HepG2 (cell line): ENCODE results near the gene AKAP3. TPM values are rescaled to one million over a fixed set of nuclear protein-coding genes. Genes with fewer than 3 reads are reported as not detected.

Experiments used
- ATAC-seq: fragments of 200-7000 bp; cut with Tn5 transposase; 3 replicates; pipeline ENCODE4 v1.9.1; 2020; ENCODE audit warnings: mild to moderate bottlenecking, moderate library complexity
- BruUV-seq: library from RNA; stranded (reverse); fragments of 400-500 nt; replicated peaks from 2 replicates; lab custom pipeline; 2021; lab: Mats Ljungman, UMichigan
- CTCF ChIA-PET: fragments of 300-600 bp; formaldehyde crosslinking; extraction: SDS; loops from one replicate; lab custom pipeline; 2021; ENCODE audit warnings: low total read pairs, inconsistent platforms, low intra/inter-chr PET ratio; lab: Yijun Ruan, JAX
- POLR2A ChIA-PET: fragments of 350-600 bp; sonication (Branson Sonifier 250); formaldehyde crosslinking; loops from one replicate; lab custom pipeline; 2020; ENCODE audit warnings: antibody characterized with exemption, inconsistent platforms; lab: Yijun Ruan, JAX
- DNase-seq: peaks from one replicate; pipeline ENCODE4 v3.0.0-alpha.2; 2015; ENCODE audit warnings: low spot score
- FAIRE-seq: peaks from 3 replicates; lab custom pipeline; 2011; peaks lifted over from hg19 to GRCh38; lab: Jason Lieb, UNC
- H2AFZ ChIP-seq: one replicate; pipeline ENCODE4 v1.6.1; 2011; ENCODE audit warnings: low read length, inconsistent platforms
- H3K27ac ChIP-seq: fragments of 300-600 bp; 3 replicates; pipeline ENCODE4 v1.8.0; 2011; ENCODE audit warnings: mixed run types, mild to moderate bottlenecking, mixed read lengths, low read length, inconsistent platforms; ENCODE audit not compliant: insufficient read depth; ENCODE audit errors: extremely low read length
- H3K27me3 ChIP-seq, 2 experiments: fragments of 200-600 bp in 1 of 2; 2 replicates in 1 of 2; 3 replicates in 1 of 2; pipeline versions ENCODE4 v1.6.0 to v1.8.0; 2011; ENCODE audit warnings: low read length in 2 of 2, mild to moderate bottlenecking in 2 of 2, moderate library complexity in 2 of 2, inconsistent platforms in 1 of 2; ENCODE audit not compliant: insufficient read depth in 2 of 2, control insufficient read depth in 1 of 2
- H3K36me3 ChIP-seq, 2 experiments: fragments of 200-600 bp in 1 of 2; replicated peaks in 1 of 2; 2 replicates in 1 of 2; 3 replicates in 1 of 2; pipeline versions ENCODE4 v1.5.1 to v1.8.0; 2011; ENCODE audit warnings: low read length in 2 of 2, inconsistent platforms in 1 of 2; ENCODE audit not compliant: insufficient read depth in 2 of 2, control insufficient read depth in 1 of 2
- H3K4me1 ChIP-seq: 2 replicates; pipeline ENCODE4 v1.5.1; 2012; ENCODE audit warnings: low read length, inconsistent platforms; ENCODE audit not compliant: insufficient read depth
- H3K4me2 ChIP-seq: 2 replicates; pipeline ENCODE4 v1.6.0; 2011; ENCODE audit warnings: low read depth, low read length, inconsistent platforms
- H3K4me3 ChIP-seq, 3 experiments: fragments of 200-600 bp in 1 of 3; sonication (generic), shearing (Covaris generic) in 1 of 3; replicated peaks in 1 of 3; 2 replicates each; pipeline ENCODE4 v1.5.1; 2011 to 2016; ENCODE audit warnings: low read length in 3 of 3, inconsistent platforms in 2 of 3, low read depth in 2 of 3, mild to moderate bottlenecking in 2 of 3, control low read depth in 1 of 3, mixed read lengths in 1 of 3; ENCODE audit not compliant: insufficient read depth in 1 of 3
- H3K79me2 ChIP-seq: one replicate; pipeline ENCODE4 v1.6.1; 2011; ENCODE audit warnings: low read length, inconsistent platforms; ENCODE audit not compliant: insufficient read depth
- H3K9ac ChIP-seq: 2 replicates; pipeline ENCODE4 v1.6.0; 2011; ENCODE audit warnings: mild to moderate bottlenecking, low read depth, low read length, inconsistent platforms; ENCODE audit not compliant: insufficient read depth
- H3K9me3 ChIP-seq: 2 replicates; pipeline ENCODE4 v1.5.1; 2012; ENCODE audit warnings: mild to moderate bottlenecking, low read length
- H4K20me1 ChIP-seq: 2 replicates; pipeline ENCODE4 v1.6.0; 2011; ENCODE audit warnings: inconsistent platforms, mild to moderate bottlenecking, low read length, moderate library complexity; ENCODE audit not compliant: insufficient read depth
- FOXP1 ChIP-seq, 2 experiments: fragments of 450-650 bp in 1 of 2; IDR thresholded peaks; 2 replicates each; pipeline ENCODE4 v1.6.1; 2017 to 2018; ENCODE audit warnings: antibody characterized with exemption in 1 of 2
- HNF4G ChIP-seq, 2 experiments: sonication (generic) in 1 of 2; formaldehyde crosslinking in 1 of 2; IDR thresholded peaks; 2 replicates each; pipeline versions ENCODE4 v1.4.0 to v1.6.1; 2011 to 2020; ENCODE audit warnings: borderline replicate concordance in 2 of 2, low read depth in 2 of 2, mild to moderate bottlenecking in 2 of 2, low read length in 1 of 2, missing genetic modification reagents in 1 of 2, moderate library complexity in 1 of 2
- KDM1A ChIP-seq: IDR thresholded peaks from 2 replicates; pipeline ENCODE4 v1.6.1; 2016; ENCODE audit warnings: missing compliant biosample characterization
- KLF13 ChIP-seq: sonication (generic); formaldehyde crosslinking; IDR thresholded peaks from 2 replicates; pipeline ENCODE4 v1.4.0; 2020; ENCODE audit warnings: mild to moderate bottlenecking, missing genetic modification reagents
- SATB2 ChIP-seq: sonication (generic); formaldehyde crosslinking; IDR thresholded peaks from 2 replicates; pipeline ENCODE4 v1.5.0; 2020; ENCODE audit warnings: missing genetic modification reagents
- TRIM24 ChIP-seq: sonication (generic); formaldehyde crosslinking; IDR thresholded peaks from 2 replicates; pipeline ENCODE4 v1.8.0; 2022; ENCODE audit warnings: mild to moderate bottlenecking, missing genetic modification reagents
- U2AF2 ChIP-seq: fragments of 200-400 bp; formaldehyde crosslinking; IDR thresholded peaks from 2 replicates; pipeline ENCODE4 v1.6.1; 2017; ENCODE audit warnings: low read depth, mild to moderate bottlenecking, low read length
- ZGPAT ChIP-seq: IDR thresholded peaks from 2 replicates; pipeline ENCODE4 v1.6.1; 2016; ENCODE audit warnings: mild to moderate bottlenecking
- ZMYM2 ChIP-seq: sonication (generic); formaldehyde crosslinking; IDR thresholded peaks from 2 replicates; pipeline ENCODE4 v1.8.0; 2022; ENCODE audit warnings: mild to moderate bottlenecking, missing genetic modification reagents
- ZNF253 ChIP-seq: sonication (generic); formaldehyde crosslinking; IDR thresholded peaks from 2 replicates; pipeline ENCODE4 v1.8.0; 2022; ENCODE audit warnings: mild to moderate bottlenecking, missing genetic modification reagents, borderline replicate concordance
- ZNF83 ChIP-seq: sonication (generic); formaldehyde crosslinking; IDR thresholded peaks from 2 replicates; pipeline ENCODE4 v1.4.0; 2020; ENCODE audit warnings: missing genetic modification reagents, mild to moderate bottlenecking, borderline replicate concordance
- ZNF841 ChIP-seq: sonication (generic); formaldehyde crosslinking; IDR thresholded peaks from 2 replicates; pipeline ENCODE4 v1.8.1; 2023; ENCODE audit warnings: missing genetic modification reagents, borderline replicate concordance
- WGBS: methylation state at CpG from one replicate; pipeline ENCODE4 v1.1.6; 2017; ENCODE audit warnings: low lambda C conversion rate; 5-methylcytosine and 5-hydroxymethylcytosine counted together
- in situ Hi-C: cut with HindIII; loops from 2 replicates; pipeline ENCODE4 v1.10.0; 2017; ENCODE audit warnings: low pct_unique_long_range_greater_than_20kb; ENCODE audit not compliant: extremely low pct_ligation_motif_present
- intact Hi-C: fragments of 100-400 bp; cut with micrococcal nuclease; formaldehyde crosslinking; loops from one replicate; pipeline ENCODE4 v1.10.0; 2022; ENCODE audit not compliant: unreplicated experiment
- polyA plus RNA-seq, 8 experiments: library from polyadenylated mRNA; depleted of rRNA in 3 of 8; stranded (reverse) in 7 of 8; unstranded in 1 of 8; fragments of >200 nt; fragmentation: Illumina TruSeq in 4 of 8; extraction: Trizol in 4 of 8; gene quantifications; 2 replicates each; pipeline versions ENCODE4 v1.2.1 to v1.2.3, GENCODE V29; 2011 to 2016; ENCODE audit warnings: low read depth in 4 of 8, missing spikeins in 1 of 8, mixed read lengths in 1 of 8; ENCODE audit not compliant: insufficient read depth in 1 of 8
- total RNA-seq, 5 experiments: library from RNA; depleted of rRNA; stranded (reverse); fragments of >200 nt; fragmentation: Illumina TruSeq; extraction: Trizol; gene quantifications; 2 replicates each; pipeline ENCODE4 v1.2.3, GENCODE V29; 2016; ENCODE audit warnings: low read depth in 1 of 5

Gene AKAP3
- total and polyA plus RNA-seq, 2 of the 13 experiments (the other 11 are each of a cell fraction or from before 2014, with no cell fraction given) = 0.22 to 0.49 TPM

- Histone ChIP-seq H3K27ac (no peak overlapping the region), H3K4me2 (no peak overlapping the region)
- in situ Hi-C loops (no loop called here), intact Hi-C loops (no loop called here)
- TF ChIP-seq U2AF2 (no peak), ZMYM2 (CRISPR knock-in tag) (no peak), HNF4G (IDR thresholded peaks at IDR 0.05; ENCODE audit: borderline replicate concordance, low read depth, low read length) (no peak), HNF4G (CRISPR knock-in tag; IDR thresholded peaks at IDR 0.05; ENCODE audit: borderline replicate concordance, low read depth) (no peak), FOXP1 (IDR thresholded peaks at IDR 0.05) (no peak), FOXP1 (CRISPR knock-in tag; IDR thresholded peaks at IDR 0.05) (no peak), SATB2 (CRISPR knock-in tag) (no peak), ZGPAT (CRISPR knock-in tag) (no peak), KLF13 (CRISPR knock-in tag) (no peak), KDM1A (CRISPR knock-in tag) (no peak), TRIM24 (CRISPR knock-in tag) (no peak), ZNF83 (CRISPR knock-in tag) (no peak), ZNF841 (no peak), ZNF253 (no peak)
- TF ChIP-seq, all 625 proteins: peak for 0
- peaks cover 0 to 2% of the 10 kb centered on the region in 2 experiments; a peak in 1 of 5 replicates for H3K27me3 ChIP-seq
- no peak overlapping the region for H2AFZ ChIP-seq
- H4K20me1 ChIP-seq = no peaks in the 10 kb centered on the region
- no peaks in the 10 kb centered on the region for H3K79me2 ChIP-seq
- POLR2A ChIA-PET = no interaction called here
- DNase-seq (no peak), ATAC-seq (no peak), FAIRE-seq (no peak)
- no peak overlapping the region for H3K4me3 ChIP-seq
- H3K9me3 ChIP-seq = no peaks in the 10 kb centered on the region
- H3K9ac ChIP-seq = no peak overlapping the region
- H3K36me3 ChIP-seq = no peaks in the 10 kb centered on the region
- no TSS peak for BruUV-seq
- 30% methylated on average over 3 of the region's 3 CpGs for WGBS
- no peaks in the 10 kb centered on the region for H3K4me1 ChIP-seq
- CTCF ChIA-PET = no interaction called here
Observed at GRCh38 chr12:4621511-4621910, 27.3 kb downstream of the AKAP3 start.
